GM10266 (cell line): ENCODE measurements around the gene ERI3.

Source experiments
- DNase-seq: peaks from one replicate; pipeline ENCODE4 v3.0.0; 2012; ENCODE audit errors: extremely low spot score
- TF ChIP-seq, protein P1 (sequence below): IDR thresholded peaks from 2 replicates; pipeline ENCODE4 v1.5.1; 2012; ENCODE audit warnings: mild to moderate bottlenecking, low read depth; ENCODE audit not compliant: control insufficient read depth, insufficient read depth; ENCODE audit errors: missing control alignments

The ERI3 gene

DNA sequence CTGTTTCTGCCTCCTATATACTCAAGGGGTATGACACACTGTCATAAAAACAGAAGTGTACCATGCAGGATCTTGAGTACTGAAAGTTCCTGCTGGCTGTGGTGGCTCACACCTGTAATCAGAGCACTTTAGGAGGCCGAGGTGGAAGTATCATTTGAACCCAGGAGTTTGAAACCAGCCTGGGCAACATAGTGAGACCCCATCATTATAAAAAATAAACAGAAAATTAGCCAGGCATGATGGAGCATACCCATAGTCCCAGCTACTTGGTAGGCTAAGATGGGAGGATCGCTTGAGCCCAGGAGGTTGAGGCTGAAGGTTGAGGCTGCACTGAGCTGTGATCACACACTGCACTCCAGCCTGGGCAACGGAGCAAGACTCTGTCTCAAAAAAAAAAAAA is 20.1 kb downstream of the ERI3 start:
- no peak for DNase-seq
- TF ChIP-seq, protein P1, sequence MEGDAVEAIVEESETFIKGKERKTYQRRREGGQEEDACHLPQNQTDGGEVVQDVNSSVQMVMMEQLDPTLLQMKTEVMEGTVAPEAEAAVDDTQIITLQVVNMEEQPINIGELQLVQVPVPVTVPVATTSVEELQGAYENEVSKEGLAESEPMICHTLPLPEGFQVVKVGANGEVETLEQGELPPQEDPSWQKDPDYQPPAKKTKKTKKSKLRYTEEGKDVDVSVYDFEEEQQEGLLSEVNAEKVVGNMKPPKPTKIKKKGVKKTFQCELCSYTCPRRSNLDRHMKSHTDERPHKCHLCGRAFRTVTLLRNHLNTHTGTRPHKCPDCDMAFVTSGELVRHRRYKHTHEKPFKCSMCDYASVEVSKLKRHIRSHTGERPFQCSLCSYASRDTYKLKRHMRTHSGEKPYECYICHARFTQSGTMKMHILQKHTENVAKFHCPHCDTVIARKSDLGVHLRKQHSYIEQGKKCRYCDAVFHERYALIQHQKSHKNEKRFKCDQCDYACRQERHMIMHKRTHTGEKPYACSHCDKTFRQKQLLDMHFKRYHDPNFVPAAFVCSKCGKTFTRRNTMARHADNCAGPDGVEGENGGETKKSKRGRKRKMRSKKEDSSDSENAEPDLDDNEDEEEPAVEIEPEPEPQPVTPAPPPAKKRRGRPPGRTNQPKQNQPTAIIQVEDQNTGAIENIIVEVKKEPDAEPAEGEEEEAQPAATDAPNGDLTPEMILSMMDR = no peak

DNA sequence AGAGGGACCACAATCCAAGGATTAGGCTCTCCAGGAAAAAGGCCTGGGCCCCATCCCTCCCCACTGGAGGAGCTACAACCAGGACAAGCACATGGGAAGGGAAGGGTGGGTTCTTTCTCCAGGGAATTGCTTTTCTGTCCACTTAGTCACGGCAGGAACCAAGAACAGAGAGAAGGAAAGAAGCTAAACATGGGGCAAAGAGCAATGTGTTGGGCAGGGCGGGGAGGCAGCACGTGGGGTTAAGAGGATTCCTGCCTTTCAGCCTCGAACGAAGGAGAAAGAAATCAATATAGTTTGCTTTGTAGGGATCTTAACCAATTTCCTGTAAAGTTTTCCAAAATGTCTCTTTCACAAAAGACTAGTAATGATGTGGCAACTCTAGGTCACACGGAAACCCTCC is 21.7 kb downstream of the ERI3 start:
- DNase-seq = no peak

DNA sequence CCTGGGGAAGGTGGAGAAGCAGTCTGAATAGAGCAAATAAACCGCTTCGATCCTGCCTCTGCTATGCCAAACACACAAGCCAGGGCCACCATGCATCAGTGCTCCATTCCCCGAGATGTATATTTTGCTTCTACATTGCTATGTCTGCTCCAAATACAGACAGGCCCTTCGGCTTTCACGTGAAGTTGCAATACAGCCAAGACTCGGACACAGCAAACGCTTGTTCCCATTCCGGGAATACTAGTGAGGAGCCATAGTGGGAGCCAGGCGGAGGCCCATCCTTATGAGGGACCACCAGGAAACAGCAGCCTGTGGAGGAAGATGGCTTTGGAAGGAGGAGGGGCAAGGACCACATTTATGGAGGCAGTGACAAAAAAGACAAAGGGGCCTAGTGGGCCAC is 22.6 kb downstream of the ERI3 start:
- TF ChIP-seq, protein P1 = no peak
- DNase-seq = no peak

More for the DNA sequence above, 21.7 kb downstream of the ERI3 start:
- TF ChIP-seq, protein P1 = no peak

DNA sequence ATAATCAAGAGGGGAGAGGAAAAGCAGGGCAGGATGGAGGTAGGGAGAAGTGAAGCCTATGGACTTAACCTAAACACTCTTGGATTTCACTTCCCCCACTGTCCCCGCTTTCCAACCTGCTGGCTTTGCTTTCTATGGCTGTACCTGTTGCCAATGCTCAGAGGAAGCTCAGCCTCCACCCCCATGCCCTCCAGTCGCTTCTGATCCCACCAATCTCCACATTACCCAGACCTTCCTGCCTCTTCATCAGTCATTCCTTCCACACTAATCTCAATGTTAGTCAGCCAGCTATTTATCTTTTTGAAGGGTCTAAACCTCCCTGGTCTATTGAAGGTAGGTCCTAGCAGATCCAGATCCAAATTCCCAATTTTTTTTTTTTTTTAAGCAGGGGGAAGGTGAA is 24.1 kb downstream of the ERI3 start:
- DNase-seq = no peak
- TF ChIP-seq, protein P1 = no peak

DNA sequence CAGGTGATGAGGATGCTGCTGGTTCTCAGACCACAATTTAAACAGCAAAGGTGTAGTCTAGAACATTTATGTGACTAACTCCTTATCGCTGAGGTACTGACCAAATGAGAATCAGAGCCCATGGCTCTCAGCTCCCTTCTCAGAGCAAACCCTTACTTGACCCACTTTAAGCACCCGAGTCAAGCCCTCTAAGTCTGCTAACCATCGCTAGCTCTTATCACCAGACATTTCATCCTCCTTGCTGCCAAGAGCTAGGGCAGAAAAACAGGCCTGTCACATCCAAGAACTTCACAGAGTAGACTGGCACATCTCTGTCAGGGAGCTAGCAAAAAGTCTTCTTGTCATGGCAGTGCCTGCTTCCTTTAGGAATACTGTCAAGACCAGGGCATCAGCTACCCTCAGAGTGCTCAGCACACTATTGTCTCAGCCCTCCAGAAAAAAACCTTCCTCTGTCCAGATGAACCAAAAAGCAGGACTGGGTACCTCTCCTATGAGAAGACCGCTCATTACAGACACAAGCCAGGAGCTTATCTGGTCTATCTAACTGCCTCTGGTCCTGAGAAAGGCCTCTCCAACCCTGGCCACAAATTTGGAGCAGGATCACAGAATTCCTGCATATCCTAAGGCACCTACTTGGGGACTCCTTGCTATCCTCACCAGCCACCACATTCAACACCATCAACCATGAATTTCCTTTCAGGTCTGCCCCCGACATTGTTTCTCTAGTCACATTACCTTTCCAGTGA is 26.2 kb downstream of the ERI3 start:
- TF ChIP-seq, protein P1 = no peak
- no peak for DNase-seq

DNA sequence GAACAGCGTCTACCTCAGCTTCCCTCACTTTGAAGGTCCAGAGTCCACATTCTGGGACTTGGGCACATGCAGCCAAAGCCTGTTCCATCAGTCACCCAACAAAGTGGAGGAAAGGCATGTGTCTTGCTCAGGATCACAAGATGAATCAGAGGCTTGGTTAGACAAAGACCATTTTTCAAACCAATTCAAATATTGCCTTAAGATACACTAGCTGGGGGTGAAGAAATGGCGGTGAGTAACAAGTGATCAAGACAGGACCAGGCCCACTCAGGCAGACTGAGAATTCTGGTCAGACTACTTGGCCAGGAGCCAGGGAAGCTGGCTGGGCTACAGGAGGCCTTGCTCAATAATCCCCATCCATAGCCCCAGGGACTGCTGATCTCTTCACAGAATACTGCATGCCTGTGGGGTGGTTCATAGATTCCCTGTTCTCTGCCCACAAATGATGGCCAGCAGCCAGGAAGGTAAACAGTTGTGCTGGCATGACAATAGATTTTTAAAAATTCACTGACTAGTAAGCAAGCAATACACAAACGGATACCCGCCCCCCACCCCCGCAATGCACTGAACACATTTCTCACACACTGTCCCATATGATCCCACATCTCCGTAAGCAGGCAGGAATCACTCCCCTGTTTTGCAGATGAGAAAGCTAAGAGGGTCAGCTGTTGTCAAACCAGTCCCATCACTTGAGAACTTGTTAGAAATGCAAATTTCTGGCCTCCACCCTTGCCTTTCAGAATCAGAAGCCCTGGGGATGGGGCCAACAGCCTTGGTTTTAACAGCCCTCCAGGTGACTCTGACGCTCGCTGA is 27.2 kb downstream of the ERI3 start:
- no peak for DNase-seq

More for the DNA sequence above, 27.2 kb downstream of the ERI3 start:
- TF ChIP-seq, protein P1 = no peak
